Endothelial cell of hepatic sinusoid (primary cell): ENCODE results near the gene PSKH1.
"Not testable (repeated sequence)": the region's sequence is repeated elsewhere in the genome, so short reads cannot be mapped to it uniquely, and the experiment has no call there.

Experiments used
- in situ Hi-C: cut with HindIII; loops from 2 replicates; pipeline ENCODE4 v1.10.0; 2017; ENCODE audit warnings: low sequenced_read_pairs

PSKH1 gene

GRCh38 chr16:67884684-67885083 lies 8.4 kb upstream of the PSKH1 start, which contains the start of gene NRN1L:
Gene NRN1L (plus strand): TSS chr16:67884885. CDS start chr16:67884904, 19 bp downstream.
- in situ Hi-C loops: loop anchor here (5.0 to 25.0 kb wide), 4 partner anchors 62 to 178 kb away; partner anchors contain the start of gene GFOD2

GRCh38 chr16:67885545-67885944 lies 7.5 kb upstream of the PSKH1 start:
- in situ Hi-C loops: loop anchor here (5.0 to 25.0 kb wide), 4 partner anchors 63 to 177 kb away; partner anchors contain the start of gene GFOD2

- in situ Hi-C loops: loop anchor here (5.0 to 25.0 kb wide), 4 partner anchors 64 to 176 kb away; partner anchors contain the start of gene GFOD2
Measured at GRCh38 chr16:67885976-67886375, 7.1 kb upstream of the PSKH1 start.

GRCh38 chr16:67886387-67886786 lies 6.7 kb upstream of the PSKH1 start:
- in situ Hi-C loops: loop anchor here (5.0 to 25.0 kb wide), 4 partner anchors 64 to 176 kb away; partner anchors contain the start of gene GFOD2

- in situ Hi-C loops: loop anchor here (5.0 to 25.0 kb wide), 4 partner anchors 66 to 174 kb away; partner anchors contain the start of gene GFOD2
Measured at GRCh38 chr16:67888331-67888730, 4.7 kb upstream of the PSKH1 start.

GRCh38 chr16:67892375-67892774 lies 679 bp upstream of the PSKH1 start:
- in situ Hi-C loops: loop anchor here (25.0 kb wide), 1 partner anchor 170 kb away; no protein-coding TSS in a partner anchor

GRCh38 chr16:67893743-67894399 lies 817 bp downstream of the PSKH1 start:
- in situ Hi-C loops: loop anchor here (25.0 kb wide), 1 partner anchor 168 kb away; no protein-coding TSS in a partner anchor

GRCh38 chr16:67897231-67897630 lies 4.2 kb downstream of the PSKH1 start:
- in situ Hi-C loops: loop anchor here (25.0 kb wide), 1 partner anchor 165 kb away; no protein-coding TSS in a partner anchor

- in situ Hi-C loops: no loop called here
Measured at GRCh38 chr16:67901734-67902133, 8.7 kb downstream of the PSKH1 start.

- in situ Hi-C loops: no loop called here
Measured at GRCh38 chr16:67902831-67903230, 9.8 kb downstream of the PSKH1 start.

- in situ Hi-C loops: no loop called here
Measured at GRCh38 chr16:67907397-67908180, 14.5 kb downstream of the PSKH1 start.

- in situ Hi-C loops: no loop called here
Measured at GRCh38 chr16:67909056-67909742, 16.1 kb downstream of the PSKH1 start.

- in situ Hi-C loops: loop anchor here (5.0 kb wide), 1 partner anchor 88 kb away; no protein-coding TSS in a partner anchor
Measured at GRCh38 chr16:67910158-67910557, 17.1 kb downstream of the PSKH1 start.

- in situ Hi-C loops: loop anchor here (5.0 kb wide), 1 partner anchor 93 kb away; no protein-coding TSS in a partner anchor
Measured at GRCh38 chr16:67914758-67915495, 21.9 kb downstream of the PSKH1 start.

- in situ Hi-C loops: not testable (repeated sequence)
Measured at GRCh38 chr16:67915496-67915769, 22.4 kb downstream of the PSKH1 start.

- in situ Hi-C loops: no loop called here
Measured at GRCh38 chr16:67915831-67916723, 23.0 kb downstream of the PSKH1 start.

- in situ Hi-C loops: no loop called here
Measured at GRCh38 chr16:67917140-67917851, 24.2 kb downstream of the PSKH1 start.

GRCh38 chr16:67917852-67918236 lies 24.8 kb downstream of the PSKH1 start:
- in situ Hi-C loops: no loop called here
